SK-N-MC (cell line): ENCODE data around the gene MAML3.

Experiments
- EZH2 ChIP-seq: fragments of 200-600 bp; sonication (generic); IDR thresholded peaks from one replicate; pipeline ENCODE4 v1.6.1; 2017; ENCODE audit warnings: antibody characterized with exemption
- FOXP2 ChIP-seq: optimal IDR thresholded peaks from 2 replicates; pipeline ENCODE3; 2011; ENCODE audit warnings: mild to moderate bottlenecking, moderate library complexity; ENCODE audit not compliant: insufficient read depth; ENCODE audit errors: extremely low read length, control extremely low read depth
- POLR2AphosphoS5 ChIP-seq: IDR thresholded peaks from 2 replicates; pipeline ENCODE4 v1.6.1; 2012; ENCODE audit warnings: mild to moderate bottlenecking, low read depth, low read length, borderline replicate concordance

GRCh38 chr4:140071806-140072205 is 82.2 kb downstream of the MAML3 start:
- no peak for TF ChIP-seq EZH2
- no peak for TF ChIP-seq POLR2AphosphoS5
- TF ChIP-seq FOXP2: no peak
